ENCODE data around the gene RFPL3.
A peak's percentile ranks its signal among the peaks of the same experiment; 100 is the strongest.

The RFPL3 gene

GRCh38 chr22:32407312-32407711 is 49.6 kb downstream of the RFPL3 start:
- no peak for DNase-seq (ENCODE audit: low read depth)
- H3K4me3 ChIP-seq (ENCODE audit: low read depth, low read length), result no peak overlapping the region
- TF ChIP-seq MYC (IDR thresholded peaks at IDR 0.05; ENCODE audit: low read depth, low read length), result no peak
- no peak for TF ChIP-seq MAX (IDR thresholded peaks at IDR 0.05; ENCODE audit: low read depth, low read length)
- no peak for TF ChIP-seq CTCF (IDR thresholded peaks at IDR 0.05; ENCODE audit: low read depth, low read length)
- no peak for TF ChIP-seq POLR2A (IDR thresholded peaks at IDR 0.05; ENCODE audit: extremely low read depth, insufficient read length)

- TF ChIP-seq MYC (IDR thresholded peaks at IDR 0.05; ENCODE audit: low read depth, low read length) (no peak), POLR2A (IDR thresholded peaks at IDR 0.05; ENCODE audit: extremely low read depth, insufficient read length) (no peak), CTCF (IDR thresholded peaks at IDR 0.05; ENCODE audit: low read depth, low read length) (no peak), MAX (IDR thresholded peaks at IDR 0.05; ENCODE audit: low read depth, low read length) (no peak)
- no peak for DNase-seq (ENCODE audit: low read depth)
- no peak overlapping the region for H3K4me3 ChIP-seq (ENCODE audit: low read depth, low read length)
Measured at GRCh38 chr22:32407936-32408335, 50.3 kb downstream of the RFPL3 start.

- TF ChIP-seq POLR2A (IDR thresholded peaks at IDR 0.05; ENCODE audit: extremely low read depth, insufficient read length) (no peak), CTCF (IDR thresholded peaks at IDR 0.05; ENCODE audit: low read depth, low read length) (no peak)
- DNase-seq (ENCODE audit: low read depth), result no peak
- peak overlapping the region; percentile 97 for H3K4me3 ChIP-seq (ENCODE audit: low read depth, low read length)
Measured at GRCh38 chr22:32409977-32410376, 52.3 kb downstream of the RFPL3 start.

- TF ChIP-seq POLR2A (IDR thresholded peaks at IDR 0.05; ENCODE audit: extremely low read depth, insufficient read length) (no peak), CTCF (IDR thresholded peaks at IDR 0.05; ENCODE audit: low read depth, low read length) (no peak), MAX (IDR thresholded peaks at IDR 0.05; ENCODE audit: low read depth, low read length) (no peak), MYC (IDR thresholded peaks at IDR 0.05; ENCODE audit: low read depth, low read length) (no peak)
- no peak for DNase-seq (ENCODE audit: low read depth)
- peak overlapping the region; percentile 97 for H3K4me3 ChIP-seq (ENCODE audit: low read depth, low read length)
Measured at GRCh38 chr22:32410459-32410858, 52.8 kb downstream of the RFPL3 start.
